ENCODE measurements around the gene C5orf46.

The C5orf46 gene

DNA sequence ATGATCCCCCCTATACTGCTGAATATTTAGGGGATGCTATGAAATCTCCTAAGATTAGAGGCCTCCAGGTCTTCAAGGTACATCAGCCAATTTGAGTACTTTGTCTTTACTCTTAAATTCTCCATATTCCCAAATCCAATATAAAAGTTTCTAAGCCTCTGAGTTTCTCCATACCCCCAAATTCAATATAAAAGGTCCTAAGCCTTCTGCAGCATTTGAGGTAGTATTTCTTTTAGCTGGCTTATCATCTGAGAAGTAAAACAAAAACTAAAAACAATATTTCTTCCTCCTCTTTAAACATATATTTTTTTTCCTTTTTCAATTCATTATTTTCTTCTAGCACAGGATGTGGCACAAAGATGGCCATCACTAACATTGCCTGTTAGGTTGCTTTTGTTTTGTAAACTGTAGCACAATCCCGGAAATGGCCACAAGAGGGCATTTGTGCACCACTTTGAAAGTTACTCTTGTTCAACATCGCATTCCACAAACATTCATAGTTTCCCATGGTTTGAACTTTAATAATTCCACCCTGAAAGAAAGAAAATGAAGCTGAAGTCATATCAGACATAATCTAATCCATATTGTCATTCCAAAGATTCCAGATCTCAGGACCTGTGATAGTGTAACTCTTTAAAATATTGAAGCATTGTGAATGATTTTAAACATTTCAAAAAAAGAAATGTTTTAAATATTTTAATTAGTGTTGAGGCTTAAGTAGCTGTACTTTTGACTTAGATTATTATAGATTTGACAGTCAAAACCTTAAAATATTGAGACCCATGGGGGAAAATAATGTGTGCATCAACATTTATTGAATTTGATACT lies 48.8 kb downstream of the C5orf46 start:
- DNase-seq (ENCODE audit: low read depth) = no peak

- no peak for DNase-seq (ENCODE audit: low read depth)
Measured at GRCh38 chr5:147856801-147857200, 49.5 kb downstream of the C5orf46 start.

- DNase-seq (ENCODE audit: low read depth) = no peak
Measured at GRCh38 chr5:147855774-147856069, 50.6 kb downstream of the C5orf46 start.

DNA sequence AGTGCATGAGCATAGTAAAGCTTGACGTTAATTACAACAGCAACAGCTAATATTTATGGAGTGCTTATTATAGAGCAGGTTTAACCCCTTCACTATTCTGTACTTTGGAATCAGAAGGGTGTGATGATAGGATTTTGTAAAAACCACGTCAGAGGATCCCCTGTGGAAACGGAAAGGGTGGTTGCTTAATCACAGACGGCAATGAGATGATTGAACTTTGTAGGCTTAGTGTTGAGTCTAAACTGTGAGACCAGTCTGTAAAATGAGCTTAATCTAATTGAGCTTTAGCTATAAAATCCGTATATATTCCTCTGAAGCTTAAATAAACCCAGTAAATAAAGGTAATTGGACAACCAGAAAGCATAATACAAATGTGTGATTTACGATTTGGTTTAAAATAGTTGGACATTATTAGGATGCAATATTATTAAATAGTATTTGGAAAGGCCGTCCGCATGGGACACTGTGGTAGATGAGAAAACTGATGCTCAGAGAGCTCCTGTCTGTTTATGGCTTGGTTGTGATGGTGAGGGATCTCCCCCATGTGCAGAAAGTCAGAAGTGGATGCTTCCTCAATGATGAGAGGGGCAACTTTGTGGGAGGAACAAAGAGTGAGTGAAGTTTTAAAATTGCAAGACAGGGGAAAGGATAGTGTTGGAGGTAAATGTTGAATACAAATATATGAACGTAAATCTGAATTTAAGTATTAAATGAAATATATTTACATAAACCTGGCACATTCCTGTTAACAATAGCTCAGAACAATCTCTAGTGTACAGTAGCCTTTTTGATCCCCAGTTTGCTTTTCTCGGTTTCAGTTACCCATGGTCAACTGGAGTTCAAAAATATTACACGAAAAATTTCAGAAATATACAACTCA lies 51.2 kb downstream of the C5orf46 start:
- DNase-seq (ENCODE audit: low read depth) = no peak

- DNase-seq (ENCODE audit: low read depth) = no peak
Measured at GRCh38 chr5:147854331-147854730, 52.0 kb downstream of the C5orf46 start.

- no peak for DNase-seq (ENCODE audit: low read depth)
Measured at GRCh38 chr5:147853372-147853987, 52.9 kb downstream of the C5orf46 start.

- DNase-seq (ENCODE audit: low read depth) = no peak
Measured at GRCh38 chr5:147852365-147852764, 54.0 kb downstream of the C5orf46 start.

- no peak for DNase-seq (ENCODE audit: low read depth)
Measured at GRCh38 chr5:147851578-147851977, 54.8 kb downstream of the C5orf46 start.

DNA sequence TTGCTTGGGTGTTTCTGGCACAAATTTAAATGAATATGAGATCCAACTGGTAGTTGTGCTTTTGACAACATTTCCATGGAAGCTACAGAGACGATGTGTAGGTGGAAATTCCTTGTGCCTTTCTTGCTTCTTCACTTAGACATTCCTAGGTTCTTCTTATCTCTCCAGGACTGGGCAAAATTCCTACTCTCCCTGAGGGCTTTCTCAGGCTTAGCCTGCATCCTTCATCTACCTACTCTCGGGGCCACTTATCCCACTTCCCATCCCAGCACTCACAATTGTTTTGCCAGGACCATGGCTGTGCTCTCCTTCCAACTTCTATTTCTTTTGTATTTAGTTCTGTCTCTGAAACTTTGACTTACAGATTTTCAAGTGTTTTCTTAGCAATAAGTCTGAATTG lies 57.1 kb downstream of the C5orf46 start:
- no peak for DNase-seq (ENCODE audit: low read depth)

- DNase-seq (ENCODE audit: low read depth) = no peak
Measured at GRCh38 chr5:147845618-147846017, 60.7 kb downstream of the C5orf46 start.

GRCh38 chr5:147844846-147845245 lies 61.5 kb downstream of the C5orf46 start:
- DNase-seq (ENCODE audit: low read depth) = no peak

GRCh38 chr5:147842869-147843268 lies 63.5 kb downstream of the C5orf46 start:
- no peak for DNase-seq (ENCODE audit: low read depth)

Measured in activated T-helper 9 cell treated with anti-CD3 and anti-CD28 coated beads, Interleukin-2, amount 50 U/mL, for 16 hours (primary cell).